Progenitor cell of endocrine pancreas (in vitro differentiated cells): Measurements from ENCODE around the gene ZNF536. TPM values are rescaled to one million over a fixed set of nuclear protein-coding genes. Genes with fewer than 3 reads are reported as not detected.
A peak's percentile ranks its signal among the peaks of the same experiment; 100 is the strongest.

Experiments used
- DNase-seq: peaks from one replicate; pipeline ENCODE4 v3.0.0; 2021; ENCODE audit warnings: low spot score; ENCODE audit not compliant: unreplicated experiment
- H3K27ac Mint-ChIP-seq: 2 replicates; pipeline ENCODE4 v1.8.0; 2021; ENCODE audit warnings: mild to moderate bottlenecking, moderate library complexity, mixed read lengths
- H3K27me3 Mint-ChIP-seq: 2 replicates; pipeline ENCODE4 v1.8.0; 2021; ENCODE audit warnings: mixed read lengths
- H3K36me3 Mint-ChIP-seq: 2 replicates; pipeline ENCODE4 v1.8.0; 2022; ENCODE audit warnings: mixed read lengths; ENCODE audit not compliant: insufficient read depth
- H3K4me1 Mint-ChIP-seq: 2 replicates; pipeline ENCODE4 v1.8.0; 2021; ENCODE audit warnings: low read depth, mixed read lengths
- H3K4me3 Mint-ChIP-seq: 2 replicates; pipeline ENCODE4 v1.8.0; 2021; ENCODE audit warnings: low read depth, mild to moderate bottlenecking, moderate library complexity, mixed read lengths
- H3K9me3 Mint-ChIP-seq: 2 replicates; pipeline ENCODE4 v1.8.0; 2021; ENCODE audit warnings: low read depth, mixed read lengths
- total RNA-seq: library from RNA; stranded (reverse); gene quantifications from 2 replicates; pipeline ENCODE4 v1.2.1, GENCODE V29; 2021
- TF ChIP-seq, protein P1 (sequence below): fragments of 200-600 bp; sonication (generic); IDR thresholded peaks from one replicate; pipeline ENCODE4 v1.5.0; 2021; ENCODE audit warnings: antibody characterized with exemption, mild to moderate bottlenecking; ENCODE audit not compliant: unreplicated experiment

Gene ZNF536
- total RNA-seq, 1 donor from 2014 or later = 2.0 TPM

DNA sequence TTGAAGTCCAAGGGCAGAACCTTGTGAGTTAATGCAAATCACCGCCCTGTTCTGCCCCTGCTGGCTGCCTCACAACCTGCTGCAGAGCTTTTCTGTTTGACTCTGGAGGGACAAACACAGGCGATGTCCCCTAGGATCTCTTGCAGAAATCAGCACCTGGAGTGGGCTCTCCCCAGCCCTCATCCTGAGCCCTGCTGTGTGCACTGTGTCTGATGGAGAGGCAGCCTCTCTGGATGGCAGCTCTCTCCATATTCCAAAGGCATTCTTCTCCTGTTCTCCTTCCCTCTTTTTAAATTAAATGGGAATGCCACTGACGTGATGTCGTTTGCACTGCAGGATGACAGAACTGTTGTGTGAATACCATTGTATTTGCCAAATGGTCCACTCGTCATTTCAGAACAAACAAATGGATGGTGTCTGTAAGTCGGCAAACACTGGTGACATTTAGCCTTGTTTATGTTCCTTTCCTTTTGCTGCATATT, 184.1 kb downstream of the ZNF536 start:
- no peaks in the 10 kb centered on the region for H3K9me3 Mint-ChIP-seq
- no peak overlapping the region for H3K4me3 Mint-ChIP-seq
- no peak overlapping the region for H3K27ac Mint-ChIP-seq
- no peak for DNase-seq
- H3K36me3 Mint-ChIP-seq = no peaks in the 10 kb centered on the region
- peaks cover 43% of the 10 kb centered on the region for H3K27me3 Mint-ChIP-seq
- peaks cover 10% of the 10 kb centered on the region for H3K4me1 Mint-ChIP-seq
- TF ChIP-seq, protein P1, sequence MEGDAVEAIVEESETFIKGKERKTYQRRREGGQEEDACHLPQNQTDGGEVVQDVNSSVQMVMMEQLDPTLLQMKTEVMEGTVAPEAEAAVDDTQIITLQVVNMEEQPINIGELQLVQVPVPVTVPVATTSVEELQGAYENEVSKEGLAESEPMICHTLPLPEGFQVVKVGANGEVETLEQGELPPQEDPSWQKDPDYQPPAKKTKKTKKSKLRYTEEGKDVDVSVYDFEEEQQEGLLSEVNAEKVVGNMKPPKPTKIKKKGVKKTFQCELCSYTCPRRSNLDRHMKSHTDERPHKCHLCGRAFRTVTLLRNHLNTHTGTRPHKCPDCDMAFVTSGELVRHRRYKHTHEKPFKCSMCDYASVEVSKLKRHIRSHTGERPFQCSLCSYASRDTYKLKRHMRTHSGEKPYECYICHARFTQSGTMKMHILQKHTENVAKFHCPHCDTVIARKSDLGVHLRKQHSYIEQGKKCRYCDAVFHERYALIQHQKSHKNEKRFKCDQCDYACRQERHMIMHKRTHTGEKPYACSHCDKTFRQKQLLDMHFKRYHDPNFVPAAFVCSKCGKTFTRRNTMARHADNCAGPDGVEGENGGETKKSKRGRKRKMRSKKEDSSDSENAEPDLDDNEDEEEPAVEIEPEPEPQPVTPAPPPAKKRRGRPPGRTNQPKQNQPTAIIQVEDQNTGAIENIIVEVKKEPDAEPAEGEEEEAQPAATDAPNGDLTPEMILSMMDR = peak; percentile 28

DNA sequence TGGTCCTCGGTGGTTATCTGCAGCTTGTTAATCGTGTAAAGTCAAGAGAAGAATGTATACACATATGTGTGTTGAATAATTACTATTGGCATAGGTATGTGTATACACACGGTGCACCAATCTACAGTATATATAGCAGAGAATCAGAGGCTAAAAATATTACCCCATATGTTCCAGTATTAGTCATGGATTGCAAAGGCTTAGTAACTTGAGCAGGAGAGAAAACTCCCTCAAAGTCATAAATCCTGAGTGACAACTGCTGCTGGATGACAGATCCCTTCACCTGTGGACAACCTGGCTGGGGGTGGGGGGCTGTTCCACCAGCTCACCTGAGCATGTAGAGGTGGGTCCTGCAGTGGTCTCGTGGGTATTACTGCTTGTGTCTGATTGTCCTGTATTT, 185.0 kb downstream of the ZNF536 start:
- H3K4me1 Mint-ChIP-seq = peaks cover 10% of the 10 kb centered on the region
- peaks cover 38% of the 10 kb centered on the region for H3K27me3 Mint-ChIP-seq
- no peak for DNase-seq
- no peak overlapping the region for H3K27ac Mint-ChIP-seq
- H3K9me3 Mint-ChIP-seq = no peaks in the 10 kb centered on the region
- H3K36me3 Mint-ChIP-seq = no peaks in the 10 kb centered on the region
- TF ChIP-seq, protein P1 = no peak
- no peak overlapping the region for H3K4me3 Mint-ChIP-seq

DNA sequence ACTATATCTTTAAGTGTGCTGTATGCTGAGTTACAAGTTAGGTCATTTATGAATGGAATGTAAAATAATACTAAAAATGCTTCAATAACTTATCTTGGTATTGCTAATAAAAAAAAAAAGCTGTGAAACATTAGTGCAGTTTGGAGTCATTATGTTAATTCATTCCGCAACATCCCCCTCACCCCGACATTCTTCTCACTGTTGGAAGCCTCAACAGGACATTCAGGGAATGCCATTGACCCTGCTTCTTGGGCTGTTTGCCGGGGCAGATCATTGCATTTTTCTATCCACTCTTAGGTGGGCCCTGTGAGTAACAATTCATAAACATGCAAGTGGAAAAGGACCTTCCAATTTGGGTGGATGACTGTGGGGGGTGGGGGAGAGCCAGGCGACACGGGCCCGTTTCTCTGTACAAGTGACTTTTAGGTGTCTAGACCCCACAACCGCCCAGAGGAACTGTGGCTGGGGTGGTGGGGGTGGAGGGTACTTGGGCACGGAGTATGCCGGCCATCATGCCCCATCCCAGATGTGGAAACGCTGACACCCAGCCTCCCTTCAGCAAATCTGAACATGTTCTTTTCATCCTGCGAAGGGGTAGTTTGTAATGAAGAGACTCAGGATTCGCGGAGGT, 185.9 kb downstream of the ZNF536 start:
- no peak for DNase-seq
- Mint-ChIP-seq H3K36me3 (no peaks in the 10 kb centered on the region), H3K27me3 (peaks cover 31% of the 10 kb centered on the region), H3K4me1 (peaks cover 10% of the 10 kb centered on the region), H3K9me3 (no peaks in the 10 kb centered on the region), H3K4me3 (no peak overlapping the region), H3K27ac (no peak overlapping the region)
- TF ChIP-seq, protein P1 = no peak

DNA sequence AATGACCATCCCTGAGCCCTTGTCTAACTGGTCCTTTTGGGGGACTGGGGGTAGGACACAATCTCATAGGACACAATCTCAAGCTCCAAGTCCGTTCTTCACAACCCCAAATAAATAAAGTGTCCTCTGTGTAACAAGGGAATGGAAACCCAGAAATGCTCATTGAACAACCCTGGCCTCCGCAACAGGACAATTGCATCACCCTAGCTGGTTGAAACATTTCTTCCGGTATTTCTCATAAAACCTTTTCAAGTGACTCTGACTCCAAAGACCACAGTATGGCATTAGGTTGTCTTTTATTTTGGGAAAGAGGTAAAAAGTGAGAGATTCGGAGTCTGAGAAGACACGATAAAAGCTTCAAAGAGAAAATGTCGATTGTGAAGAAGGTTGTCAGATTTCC, 186.6 kb downstream of the ZNF536 start:
- Mint-ChIP-seq H3K9me3 (no peaks in the 10 kb centered on the region), H3K4me3 (no peak overlapping the region), H3K4me1 (peaks cover 10% of the 10 kb centered on the region), H3K27me3 (peaks cover 35% of the 10 kb centered on the region), H3K36me3 (no peaks in the 10 kb centered on the region), H3K27ac (no peak overlapping the region)
- TF ChIP-seq, protein P1 = no peak
- no peak for DNase-seq

DNA sequence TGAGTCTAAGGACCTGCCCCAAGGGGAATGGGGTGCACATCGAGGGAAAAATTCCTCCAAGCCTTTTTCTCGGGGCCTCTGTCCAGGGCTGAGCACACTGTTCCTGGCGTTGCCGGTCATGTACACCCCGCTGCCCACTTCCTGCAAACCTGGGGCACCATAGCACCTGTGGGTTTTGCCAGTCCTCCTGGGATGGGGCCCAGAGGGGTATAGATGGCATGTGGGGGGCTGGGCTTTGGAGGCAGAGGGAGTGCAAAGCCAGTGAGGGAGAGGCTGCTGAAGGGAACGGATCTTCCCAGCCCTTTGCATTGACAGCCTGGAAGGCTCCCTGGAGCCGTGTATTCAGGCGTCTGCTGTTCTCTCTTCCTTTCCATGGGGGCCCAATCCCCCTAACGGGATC, 187.3 kb downstream of the ZNF536 start:
- TF ChIP-seq, protein P1 = no peak
- peaks cover 10% of the 10 kb centered on the region for H3K4me1 Mint-ChIP-seq
- H3K36me3 Mint-ChIP-seq = no peaks in the 10 kb centered on the region
- H3K27ac Mint-ChIP-seq = no peak overlapping the region
- peaks cover 40% of the 10 kb centered on the region for H3K27me3 Mint-ChIP-seq
- DNase-seq = no peak
- H3K9me3 Mint-ChIP-seq = no peaks in the 10 kb centered on the region
- H3K4me3 Mint-ChIP-seq = no peak overlapping the region
